HEK293T (cell line): ENCODE results near the gene ZNF844.

Source experiments
- CTCF ChIA-PET: fragments of 350-600 bp; formaldehyde crosslinking; extraction: SDS; loops from one replicate; lab custom pipeline; 2021; ENCODE audit warnings: antibody characterized with exemption, inconsistent platforms; lab: Yijun Ruan, JAX
- POLR2A ChIA-PET: fragments of 350-600 bp; formaldehyde crosslinking; extraction: SDS; loops from one replicate; lab custom pipeline; 2020; ENCODE audit warnings: antibody characterized with exemption, inconsistent platforms; lab: Yijun Ruan, JAX
- DNase-seq: peaks from one replicate; pipeline ENCODE4 v3.0.0; 2012; ENCODE audit warnings: mixed read lengths; ENCODE audit errors: extremely low spot score
- FOXK2 ChIP-seq: fragments of 450-650 bp; IDR thresholded peaks from 2 replicates; pipeline ENCODE4 v1.6.1; 2016; ENCODE audit warnings: mild to moderate bottlenecking
- NFRKB ChIP-seq: fragments of 450-650 bp; IDR thresholded peaks from 2 replicates; pipeline ENCODE4 v1.6.1; 2016; ENCODE audit warnings: mild to moderate bottlenecking, moderate library complexity

The ZNF844 gene

DNA sequence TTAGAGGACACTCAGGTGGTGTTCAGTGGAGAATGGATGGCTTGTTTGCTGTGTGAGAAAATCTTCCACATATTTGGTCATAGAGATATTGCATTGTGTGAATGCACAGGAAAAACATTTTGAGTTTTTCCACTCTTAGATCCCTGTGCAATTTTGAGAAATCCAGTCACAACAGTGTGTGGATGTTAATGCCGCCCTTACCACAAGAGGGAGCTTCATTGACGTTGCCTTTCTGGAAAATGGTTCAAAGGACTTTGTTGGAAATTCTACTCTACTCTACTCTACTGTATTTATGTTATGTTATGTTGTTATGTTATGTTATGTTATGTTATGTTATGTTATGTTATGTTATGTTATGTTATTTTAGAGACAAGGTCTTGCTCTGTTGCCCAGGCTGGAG, 62.2 kb downstream of the ZNF844 start:
- TF ChIP-seq NFRKB, result no peak
- TF ChIP-seq FOXK2, result no peak
- no peak for DNase-seq
- POLR2A ChIA-PET, result no interaction called here
- CTCF ChIA-PET, result no interaction called here
